BJ (cell line): ENCODE results near the gene FBXO17. TPM values are rescaled to one million over a fixed set of nuclear protein-coding genes. Genes with fewer than 3 reads are reported as not detected.

Source experiments
- CTCF ChIA-PET: fragments of 350-600 bp; formaldehyde crosslinking; extraction: SDS; loops from one replicate; lab custom pipeline; 2021; ENCODE audit warnings: antibody characterized with exemption, inconsistent platforms; lab: Yijun Ruan, JAX
- POLR2A ChIA-PET: fragments of 300-600 bp; sonication (Branson Sonifier 250); formaldehyde crosslinking; extraction: SDS; loops from one replicate; lab custom pipeline; 2021; ENCODE audit warnings: antibody characterized with exemption; lab: Charles Lee
- DNase-seq: peaks from one replicate; pipeline ENCODE4 v3.0.0-alpha.2; 2011; ENCODE audit warnings: low read depth
- H3K27me3 ChIP-seq: 2 replicates; pipeline ENCODE4 v1.6.0; 2011; ENCODE audit warnings: low read length; ENCODE audit not compliant: control insufficient read depth, insufficient read depth
- H3K36me3 ChIP-seq: 2 replicates; pipeline ENCODE4 v1.5.1; 2011; ENCODE audit warnings: low read length; ENCODE audit not compliant: control insufficient read depth, insufficient read depth
- H3K4me3 ChIP-seq: 2 replicates; pipeline ENCODE4 v1.5.1; 2011; ENCODE audit warnings: low read depth, mild to moderate bottlenecking, control low read depth, low read length
- CTCF ChIP-seq: IDR thresholded peaks from 2 replicates; pipeline ENCODE4 v1.5.1; 2011; ENCODE audit warnings: low read depth, mild to moderate bottlenecking, control low read depth, inconsistent platforms, low read length, moderate library complexity; ENCODE audit not compliant: insufficient read depth
- polyA plus RNA-seq: library from polyadenylated mRNA; depleted of rRNA; stranded (reverse); fragments of >200 nt; gene quantifications from 2 replicates; pipeline ENCODE4 v1.2.3, GENCODE V29; 2011

The FBXO17 gene
- polyA plus RNA-seq, 1 experiment = 19.5 TPM

- ChIA-PET POLR2A (no interaction called here), CTCF (no interaction called here)
- H3K27me3 ChIP-seq = no peaks in the 10 kb centered on the region
- DNase-seq = no peak
- H3K4me3 ChIP-seq = no peak overlapping the region
- no peak for TF ChIP-seq CTCF
- H3K36me3 ChIP-seq = no peaks in the 10 kb centered on the region
Measured at GRCh38 chr19:38964738-38965137, 10.8 kb downstream of the FBXO17 start.

GRCh38 chr19:38959618-38960017 lies 15.9 kb downstream of the FBXO17 start:
- no peak overlapping the region for H3K4me3 ChIP-seq
- DNase-seq = no peak
- POLR2A ChIA-PET = no interaction called here
- H3K27me3 ChIP-seq = no peaks in the 10 kb centered on the region
- CTCF ChIA-PET = interaction anchor here (0.9 kb wide), 1 partner anchor 113 kb away, joined by 3 read pairs; no protein-coding TSS in a partner anchor
- H3K36me3 ChIP-seq = peaks cover 2% of the 10 kb centered on the region; the same call in 1 of the 2 replicates
- no peak for TF ChIP-seq CTCF

- ChIA-PET CTCF (no interaction called here), POLR2A (no interaction called here)
- no peak overlapping the region for H3K4me3 ChIP-seq
- no peaks in the 10 kb centered on the region for H3K27me3 ChIP-seq
- TF ChIP-seq CTCF = no peak
- DNase-seq = no peak
- peaks cover 4% of the 10 kb centered on the region for H3K36me3 ChIP-seq
Measured at GRCh38 chr19:38958301-38958700, 17.2 kb downstream of the FBXO17 start.

GRCh38 chr19:38956264-38956663 lies 19.3 kb downstream of the FBXO17 start:
- Histone ChIP-seq H3K4me3 (no peak overlapping the region), H3K27me3 (no peaks in the 10 kb centered on the region), H3K36me3 (peaks cover 4% of the 10 kb centered on the region)
- ChIA-PET CTCF (interaction anchor here (0.7 kb wide), 1 partner anchor 11 kb away, joined by 3 read pairs; no protein-coding TSS in a partner anchor), POLR2A (no interaction called here)
- no peak for DNase-seq
- TF ChIP-seq CTCF = no peak

- TF ChIP-seq CTCF = no peak
- peaks cover 4% of the 10 kb centered on the region for H3K36me3 ChIP-seq
- H3K27me3 ChIP-seq = no peaks in the 10 kb centered on the region
- DNase-seq = no peak
- H3K4me3 ChIP-seq = no peak overlapping the region
- CTCF ChIA-PET = interaction anchor here (2.9 kb wide), 2 partner anchors 8 to 24 kb away, joined by 8 to 9 read pairs; partner anchors contain the start of genes MRPS12 and SARS2
- POLR2A ChIA-PET = no interaction called here
Measured at GRCh38 chr19:38953677-38954076, 21.9 kb downstream of the FBXO17 start.
